HepG2 (cell line): ENCODE results near the gene CNR1. TPM values are rescaled to one million over a fixed set of nuclear protein-coding genes. Genes with fewer than 3 reads are reported as not detected.

Source experiments
- BCLAF1 ChIP-seq: fragments of 450-650 bp; IDR thresholded peaks from 2 replicates; pipeline ENCODE4 v1.6.1; 2017; ENCODE audit warnings: mild to moderate bottlenecking
- FOXC1 ChIP-seq: sonication (generic); formaldehyde crosslinking; IDR thresholded peaks from 2 replicates; pipeline ENCODE4 v1.8.0; 2022; ENCODE audit warnings: mild to moderate bottlenecking, missing genetic modification reagents, borderline replicate concordance
- KLF6 ChIP-seq: IDR thresholded peaks from 2 replicates; pipeline ENCODE4 v1.8.0; 2016; ENCODE audit warnings: missing biosample characterization, missing genetic modification reagents
- NKX3-1 ChIP-seq: sonication (generic); formaldehyde crosslinking; IDR thresholded peaks from 2 replicates; pipeline ENCODE4 v1.5.0; 2020; ENCODE audit warnings: missing genetic modification reagents
- ZBTB20 ChIP-seq: sonication (generic); formaldehyde crosslinking; IDR thresholded peaks from 2 replicates; pipeline ENCODE4 v1.8.1; 2023; ENCODE audit warnings: missing genetic modification reagents, low read depth, mild to moderate bottlenecking, borderline replicate concordance
- ZMYM3 ChIP-seq: sonication (generic); formaldehyde crosslinking; IDR thresholded peaks from 2 replicates; pipeline ENCODE4 v1.5.1; 2020; ENCODE audit warnings: mild to moderate bottlenecking, missing genetic modification reagents
- ZNF75D ChIP-seq: sonication (generic); formaldehyde crosslinking; IDR thresholded peaks from 2 replicates; pipeline ENCODE4 v1.8.1; 2023; ENCODE audit warnings: missing genetic modification reagents, mild to moderate bottlenecking, borderline replicate concordance
- polyA plus RNA-seq, 8 experiments: library from polyadenylated mRNA; depleted of rRNA in 3 of 8; stranded (reverse) in 7 of 8; unstranded in 1 of 8; fragments of >200 nt; fragmentation: Illumina TruSeq in 4 of 8; extraction: Trizol in 4 of 8; gene quantifications; 2 replicates each; pipeline versions ENCODE4 v1.2.1 to v1.2.3, GENCODE V29; 2011 to 2016; ENCODE audit warnings: low read depth in 4 of 8, missing spikeins in 1 of 8, mixed read lengths in 1 of 8; ENCODE audit not compliant: insufficient read depth in 1 of 8
- total RNA-seq, 5 experiments: library from RNA; depleted of rRNA; stranded (reverse); fragments of >200 nt; fragmentation: Illumina TruSeq; extraction: Trizol; gene quantifications; 2 replicates each; pipeline ENCODE4 v1.2.3, GENCODE V29; 2016; ENCODE audit warnings: low read depth in 1 of 5
- TF ChIP-seq, protein P1 (sequence below): sonication (generic); formaldehyde crosslinking; IDR thresholded peaks from 2 replicates; pipeline ENCODE4 v1.5.1; 2020; ENCODE audit warnings: mild to moderate bottlenecking, moderate library complexity, missing genetic modification reagents
- TF ChIP-seq, protein P2 (sequence below): IDR thresholded peaks from 2 replicates; pipeline ENCODE4 v1.6.1; 2016; ENCODE audit warnings: mild to moderate bottlenecking

CNR1 gene
- total and polyA plus RNA-seq, 2 of the 13 experiments (the other 11 are each of a cell fraction or from before 2014, with no cell fraction given), result not detected

- TF ChIP-seq, protein P1, sequence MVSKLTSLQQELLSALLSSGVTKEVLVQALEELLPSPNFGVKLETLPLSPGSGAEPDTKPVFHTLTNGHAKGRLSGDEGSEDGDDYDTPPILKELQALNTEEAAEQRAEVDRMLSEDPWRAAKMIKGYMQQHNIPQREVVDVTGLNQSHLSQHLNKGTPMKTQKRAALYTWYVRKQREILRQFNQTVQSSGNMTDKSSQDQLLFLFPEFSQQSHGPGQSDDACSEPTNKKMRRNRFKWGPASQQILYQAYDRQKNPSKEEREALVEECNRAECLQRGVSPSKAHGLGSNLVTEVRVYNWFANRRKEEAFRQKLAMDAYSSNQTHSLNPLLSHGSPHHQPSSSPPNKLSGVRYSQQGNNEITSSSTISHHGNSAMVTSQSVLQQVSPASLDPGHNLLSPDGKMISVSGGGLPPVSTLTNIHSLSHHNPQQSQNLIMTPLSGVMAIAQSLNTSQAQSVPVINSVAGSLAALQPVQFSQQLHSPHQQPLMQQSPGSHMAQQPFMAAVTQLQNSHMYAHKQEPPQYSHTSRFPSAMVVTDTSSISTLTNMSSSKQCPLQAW (CRISPR knock-in tag), result no peak
- TF ChIP-seq KLF6 (CRISPR knock-in tag) (no peak), ZMYM3 (CRISPR knock-in tag) (no peak), FOXC1 (CRISPR knock-in tag) (no peak), ZNF75D (CRISPR knock-in tag) (no peak), NKX3-1 (CRISPR knock-in tag) (no peak), ZBTB20 (CRISPR knock-in tag) (no peak), BCLAF1 (no peak)
- TF ChIP-seq, protein P2, sequence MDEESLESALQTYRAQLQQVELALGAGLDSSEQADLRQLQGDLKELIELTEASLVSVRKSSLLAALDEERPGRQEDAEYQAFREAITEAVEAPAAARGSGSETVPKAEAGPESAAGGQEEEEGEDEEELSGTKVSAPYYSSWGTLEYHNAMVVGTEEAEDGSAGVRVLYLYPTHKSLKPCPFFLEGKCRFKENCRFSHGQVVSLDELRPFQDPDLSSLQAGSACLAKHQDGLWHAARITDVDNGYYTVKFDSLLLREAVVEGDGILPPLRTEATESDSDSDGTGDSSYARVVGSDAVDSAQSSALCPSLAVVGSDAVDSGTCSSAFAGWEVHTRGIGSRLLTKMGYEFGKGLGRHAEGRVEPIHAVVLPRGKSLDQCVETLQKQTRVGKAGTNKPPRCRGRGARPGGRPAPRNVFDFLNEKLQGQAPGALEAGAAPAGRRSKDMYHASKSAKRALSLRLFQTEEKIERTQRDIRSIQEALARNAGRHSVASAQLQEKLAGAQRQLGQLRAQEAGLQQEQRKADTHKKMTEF (CRISPR knock-in tag), result no peak
Observed at GRCh38 chr6:88179692-88180091, 13.5 kb upstream of the CNR1 start (continued).
